Endothelial cell of umbilical vein (primary cell): ENCODE data around the gene GRM2. TPM values are rescaled to one million over a fixed set of nuclear protein-coding genes. Genes with fewer than 3 reads are reported as not detected.

ENCODE experiments used
- BruUV-seq: library from RNA; stranded (reverse); fragments of 400-500 nt; replicated peaks from 2 replicates; lab custom pipeline; 2021; lab: Mats Ljungman, UMichigan
- CTCF ChIA-PET: fragments of 300-600, 350-600 bp; sonication (Branson Sonifier 250); formaldehyde crosslinking; loops from one replicate; lab custom pipeline; 2021; ENCODE audit warnings: antibody characterized with exemption, inconsistent platforms; lab: Charles Lee
- POLR2A ChIA-PET: fragments of 300-600, 350-600 bp; sonication (Branson Sonifier 250); formaldehyde crosslinking; loops from one replicate; lab custom pipeline; 2021; ENCODE audit warnings: antibody characterized with exemption, inconsistent platforms; lab: Charles Lee
- DNase-seq: peaks from one replicate; pipeline ENCODE4 v3.0.0-alpha.2; 2011; ENCODE audit warnings: low read depth, low spot score
- FAIRE-seq: peaks from 2 replicates; lab custom pipeline; 2011; peaks lifted over from hg19 to GRCh38; lab: Jason Lieb, UNC
- H2AFZ ChIP-seq: 2 replicates; pipeline ENCODE4 v1.6.0; 2012; ENCODE audit warnings: low read depth, low read length, control low read depth, inconsistent platforms
- H3K27ac ChIP-seq: 2 replicates; pipeline ENCODE4 v1.5.1; 2011; ENCODE audit warnings: low read depth, mild to moderate bottlenecking, control low read depth, low read length, moderate library complexity; ENCODE audit not compliant: insufficient read depth
- H3K27me3 ChIP-seq, 2 experiments: 2 replicates each; pipeline versions ENCODE4 v1.6.0 to v1.6.1; 2011; ENCODE audit warnings: low read length in 2 of 2, mixed read lengths in 1 of 2; ENCODE audit not compliant: control insufficient read depth in 2 of 2, insufficient read depth in 2 of 2
- H3K36me3 ChIP-seq, 2 experiments: 2 replicates in 1 of 2; 3 replicates in 1 of 2; pipeline ENCODE4 v1.5.1; 2011; ENCODE audit warnings: low read length in 2 of 2, mild to moderate bottlenecking in 1 of 2, moderate library complexity in 1 of 2; ENCODE audit not compliant: control insufficient read depth in 2 of 2, insufficient read depth in 2 of 2; ENCODE audit errors: extremely low read depth in 1 of 2
- H3K4me1 ChIP-seq: 3 replicates; pipeline ENCODE4 v1.5.1; 2011; ENCODE audit warnings: mild to moderate bottlenecking, low read length; ENCODE audit not compliant: control insufficient read depth, insufficient read depth; ENCODE audit errors: extremely low read depth
- H3K4me2 ChIP-seq: 2 replicates; pipeline ENCODE4 v1.6.1; 2011; ENCODE audit warnings: low read length, control low read depth, mixed read lengths; ENCODE audit not compliant: insufficient read depth
- H3K4me3 ChIP-seq, 3 experiments: fragments of 200-600 bp in 1 of 3; sonication (generic), shearing (Covaris generic) in 1 of 3; replicated peaks in 1 of 3; 2 replicates each; pipeline ENCODE4 v1.5.1; 2011 to 2016; ENCODE audit warnings: control low read depth in 3 of 3, low read length in 3 of 3, mild to moderate bottlenecking in 2 of 3, inconsistent platforms in 1 of 3, low read depth in 1 of 3, moderate library complexity in 1 of 3; ENCODE audit not compliant: insufficient read depth in 1 of 3
- H3K79me2 ChIP-seq: 2 replicates; pipeline ENCODE4 v1.6.0; 2012; ENCODE audit warnings: low read length, inconsistent platforms; ENCODE audit not compliant: control insufficient read depth, insufficient read depth
- H3K9ac ChIP-seq: replicated peaks from 2 replicates; pipeline ENCODE3; 2011; ENCODE audit warnings: low read length, control low read depth; ENCODE audit not compliant: insufficient read depth; ENCODE audit errors: extremely low read depth
- H3K9me1 ChIP-seq: replicated peaks from 3 replicates; pipeline ENCODE4 v1.6.0; 2011; ENCODE audit warnings: mild to moderate bottlenecking, low read length; ENCODE audit not compliant: control insufficient read depth, insufficient read depth; ENCODE audit errors: extremely low read depth
- H3K9me3 ChIP-seq: replicated peaks from 2 replicates; pipeline ENCODE4 v1.5.1; 2012; ENCODE audit warnings: low read length, inconsistent platforms; ENCODE audit not compliant: control insufficient read depth, insufficient read depth
- H4K20me1 ChIP-seq: replicated peaks from 2 replicates; pipeline ENCODE3; 2011; ENCODE audit warnings: mild to moderate bottlenecking, low read length; ENCODE audit not compliant: control insufficient read depth, insufficient read depth; ENCODE audit errors: extremely low read depth
- CTCF ChIP-seq, 2 donors: IDR thresholded peaks; 1 replicate in 1 of 2; 2 replicates in 1 of 2; pipeline ENCODE4 v1.5.1; 2011; ENCODE audit warnings: low read length in 2 of 2, mild to moderate bottlenecking in 2 of 2, moderate library complexity in 2 of 2, control low read depth in 1 of 2, inconsistent platforms in 1 of 2, low read depth in 1 of 2; ENCODE audit not compliant: insufficient read depth in 1 of 2; ENCODE audit errors: extremely low read depth in 1 of 2
- EZH2 ChIP-seq: IDR thresholded peaks from 2 replicates; pipeline ENCODE4 v1.6.1; 2012; ENCODE audit warnings: borderline replicate concordance, low read depth, mild to moderate bottlenecking, moderate library complexity, low read length, inconsistent platforms; ENCODE audit not compliant: severe bottlenecking
- FOS ChIP-seq: IDR thresholded peaks from 2 replicates; pipeline ENCODE4 v1.6.1; 2011; ENCODE audit warnings: mild to moderate bottlenecking, low read length, moderate library complexity, borderline replicate concordance; ENCODE audit not compliant: insufficient read depth
- GATA2 ChIP-seq: IDR thresholded peaks from 2 replicates; pipeline ENCODE4 v1.7.0; 2011; ENCODE audit warnings: low read depth, mild to moderate bottlenecking, moderate library complexity, mixed read lengths, low read length; ENCODE audit not compliant: insufficient read length, insufficient read depth
- JUN ChIP-seq: IDR thresholded peaks from 2 replicates; pipeline ENCODE4 v1.6.1; 2011; ENCODE audit warnings: borderline replicate concordance, low read depth; ENCODE audit not compliant: insufficient read length, insufficient read depth
- MYC ChIP-seq: IDR thresholded peaks from one replicate; pipeline ENCODE4 v1.6.1; 2011; ENCODE audit warnings: mild to moderate bottlenecking, low read depth, low read length
- POLR2A ChIP-seq: IDR thresholded peaks from 2 replicates; pipeline ENCODE4 v1.6.1; 2012; ENCODE audit warnings: low read depth, mild to moderate bottlenecking, control low read depth, low read length
- POLR2AphosphoS5 ChIP-seq: IDR thresholded peaks from 2 replicates; pipeline ENCODE4 v1.6.1; 2012; ENCODE audit warnings: low read depth, mild to moderate bottlenecking, control low read depth, low read length, moderate library complexity; ENCODE audit not compliant: insufficient read depth
- dilution Hi-C: fragments of 300-500 bp; cut with MboI; formaldehyde crosslinking; loops from one replicate; pipeline ENCODE4 v1.15.0; 2019; ENCODE audit warnings: low sequenced_read_pairs; ENCODE audit not compliant: extremely low pct_ligation_motif_present
- intact Hi-C: fragments of 100-400 bp; cut with micrococcal nuclease; formaldehyde crosslinking; loops from one replicate; pipeline ENCODE4 v1.10.0; 2022
- polyA plus RNA-seq, 4 experiments: library from polyadenylated mRNA; depleted of rRNA in 3 of 4; stranded (reverse) in 3 of 4; unstranded in 1 of 4; fragments of >200 nt; gene quantifications; 2 replicates each; pipeline versions ENCODE4 v1.2.1 to v1.2.3, GENCODE V29; 2011 to 2012; ENCODE audit warnings: missing spikeins in 1 of 4
- total RNA-seq: library from RNA; stranded (reverse); gene quantifications from 2 replicates; pipeline ENCODE4 v1.2.3, GENCODE V29; 2021
- TF ChIP-seq, protein P1 (sequence below): IDR thresholded peaks from 2 replicates; pipeline ENCODE4 v1.6.1; 2011; ENCODE audit not compliant: insufficient read depth, insufficient read length

GRM2 gene
- total and polyA plus RNA-seq, 2 donors (not counting 3 experiments of a cell fraction or from before 2014, with no cell fraction given) = 0.10 to 0.51 TPM

- no peak overlapping the region for H3K27ac ChIP-seq
- intact Hi-C loops = loop anchor here (10.0 kb wide), 1 partner anchor 1060 kb away; the partner anchor contains the start of genes CISH and MAPKAPK3
Measured at GRCh38 chr3:51675201-51675611, 31.7 kb upstream of the GRM2 start.

More at GRCh38 chr3:51675201-51675611, 31.7 kb upstream of the GRM2 start:
- H3K36me3 ChIP-seq = peaks cover 0 to 2% of the 10 kb centered on the region in 2 experiments
- POLR2A ChIA-PET = interaction anchor here (0.6 kb wide), 1 partner anchor 175 kb away, joined by 6 read pairs; no protein-coding TSS in a partner anchor
- FAIRE-seq (no peak), DNase-seq (no peak)
- TF ChIP-seq CTCF (IDR thresholded peaks at IDR 0.05; ENCODE audit: extremely low read depth in 1 of 2, insufficient read depth in 1 of 2, low read depth in 1 of 2, low read length in 2 of 2) = no peak
- TF ChIP-seq GATA2 = no peak
- no peak for TF ChIP-seq POLR2A
- TF ChIP-seq POLR2AphosphoS5 = no peak
- no peak for TF ChIP-seq EZH2
- TF ChIP-seq, protein P1, sequence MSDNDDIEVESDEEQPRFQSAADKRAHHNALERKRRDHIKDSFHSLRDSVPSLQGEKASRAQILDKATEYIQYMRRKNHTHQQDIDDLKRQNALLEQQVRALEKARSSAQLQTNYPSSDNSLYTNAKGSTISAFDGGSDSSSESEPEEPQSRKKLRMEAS = no peak
- no peak for TF ChIP-seq JUN
- no peak for TF ChIP-seq MYC
- TF ChIP-seq FOS = no peak
- no peaks in the 10 kb centered on the region for H3K27me3 ChIP-seq
- no peaks in the 10 kb centered on the region for H3K9me1 ChIP-seq
- H3K4me3 ChIP-seq = no peak overlapping the region
- dilution Hi-C loops = no loop called here
- no peak overlapping the region for H3K4me2 ChIP-seq
- CTCF ChIA-PET = interaction anchor here (1.2 to 5.4 kb wide), 2 partner anchors 11 to 173 kb away, joined by 3 to 54 read pairs; no protein-coding TSS in a partner anchor
- no peak overlapping the region for H2AFZ ChIP-seq
- H3K9me3 ChIP-seq = no peaks in the 10 kb centered on the region
- no peaks in the 10 kb centered on the region for H4K20me1 ChIP-seq
- no peak overlapping the region for H3K9ac ChIP-seq
- no peaks in the 10 kb centered on the region for H3K79me2 ChIP-seq
- H3K4me1 ChIP-seq = peaks cover 12% of the 10 kb centered on the region
- no TSS peak for BruUV-seq
